NCI-H1048 (cell line): ENCODE data around the gene COX18.
A peak's percentile ranks its signal among the peaks of the same experiment; 100 is the strongest.

Experiments
- DNase-seq: peaks from one replicate; lab custom pipeline; 2025; lab: John Stamatoyannopoulos, UW

COX18 gene, protein sequence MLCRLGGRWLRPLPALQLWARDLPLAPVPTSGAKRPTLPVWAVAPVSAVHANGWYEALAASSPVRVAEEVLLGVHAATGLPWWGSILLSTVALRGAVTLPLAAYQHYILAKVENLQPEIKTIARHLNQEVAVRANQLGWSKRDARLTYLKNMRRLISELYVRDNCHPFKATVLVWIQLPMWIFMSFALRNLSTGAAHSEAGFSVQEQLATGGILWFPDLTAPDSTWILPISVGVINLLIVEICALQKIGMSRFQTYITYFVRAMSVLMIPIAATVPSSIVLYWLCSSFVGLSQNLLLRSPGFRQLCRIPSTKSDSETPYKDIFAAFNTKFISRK

DNA sequence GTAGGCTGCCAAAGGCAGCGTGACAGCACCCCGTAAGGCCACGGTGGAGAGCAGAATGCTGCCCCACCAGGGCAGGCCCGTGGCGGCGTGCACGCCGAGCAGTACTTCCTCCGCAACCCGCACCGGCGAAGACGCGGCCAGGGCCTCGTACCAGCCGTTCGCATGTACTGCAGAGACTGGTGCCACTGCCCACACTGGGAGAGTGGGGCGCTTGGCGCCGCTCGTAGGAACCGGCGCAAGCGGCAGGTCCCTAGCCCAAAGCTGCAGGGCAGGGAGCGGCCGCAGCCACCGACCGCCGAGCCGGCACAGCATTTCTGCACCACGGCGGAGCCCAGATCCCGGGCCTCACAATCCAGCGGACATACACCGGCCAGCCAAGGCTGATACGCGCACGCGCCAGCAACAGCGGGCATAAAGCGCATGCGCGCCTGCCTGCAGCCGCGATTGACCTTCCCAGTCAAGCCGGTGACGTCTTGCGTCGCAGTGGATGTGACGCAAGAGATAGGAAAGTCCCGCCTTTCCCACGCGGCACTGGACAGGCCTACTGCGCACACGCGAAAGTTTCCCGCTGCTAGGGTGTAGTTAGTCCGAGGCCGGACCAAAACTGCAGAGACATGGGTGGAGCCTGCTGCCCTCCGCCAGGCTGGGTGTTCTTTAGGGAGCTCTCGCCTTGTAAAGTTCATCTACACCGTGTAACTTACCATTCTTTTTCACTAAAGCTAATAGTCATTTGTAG, at the start of gene COX18:
Gene COX18 (minus strand): TSS at position 379 of the 736 bp plus-strand sequence. CDS start 67 bp downstream, at position 312.
- DNase-seq, result peak; percentile 94

- DNase-seq, result no peak
Observed at GRCh38 chr4:73109493-73109892, 40.0 kb upstream of the COX18 start.

DNA sequence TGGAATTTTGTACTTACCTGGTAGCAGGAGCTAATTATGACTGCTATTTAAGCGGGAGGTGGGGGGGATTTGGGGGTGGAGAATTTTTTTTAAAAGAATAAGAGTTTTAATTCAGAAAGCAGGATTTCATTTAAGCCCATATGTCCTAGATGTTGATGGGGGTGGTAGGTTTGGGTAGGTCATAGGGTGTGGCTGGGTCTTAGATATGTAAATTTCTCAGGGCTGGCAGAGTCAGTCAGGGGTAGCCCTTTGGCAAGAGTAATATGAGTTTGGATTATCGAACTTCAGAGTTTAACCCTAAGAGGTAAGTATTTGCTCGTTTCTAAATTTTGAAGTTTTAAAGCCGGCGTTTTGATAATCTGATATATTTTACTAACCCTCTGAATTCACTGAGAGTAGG, 35.2 kb upstream of the COX18 start:
- DNase-seq, result no peak

DNA sequence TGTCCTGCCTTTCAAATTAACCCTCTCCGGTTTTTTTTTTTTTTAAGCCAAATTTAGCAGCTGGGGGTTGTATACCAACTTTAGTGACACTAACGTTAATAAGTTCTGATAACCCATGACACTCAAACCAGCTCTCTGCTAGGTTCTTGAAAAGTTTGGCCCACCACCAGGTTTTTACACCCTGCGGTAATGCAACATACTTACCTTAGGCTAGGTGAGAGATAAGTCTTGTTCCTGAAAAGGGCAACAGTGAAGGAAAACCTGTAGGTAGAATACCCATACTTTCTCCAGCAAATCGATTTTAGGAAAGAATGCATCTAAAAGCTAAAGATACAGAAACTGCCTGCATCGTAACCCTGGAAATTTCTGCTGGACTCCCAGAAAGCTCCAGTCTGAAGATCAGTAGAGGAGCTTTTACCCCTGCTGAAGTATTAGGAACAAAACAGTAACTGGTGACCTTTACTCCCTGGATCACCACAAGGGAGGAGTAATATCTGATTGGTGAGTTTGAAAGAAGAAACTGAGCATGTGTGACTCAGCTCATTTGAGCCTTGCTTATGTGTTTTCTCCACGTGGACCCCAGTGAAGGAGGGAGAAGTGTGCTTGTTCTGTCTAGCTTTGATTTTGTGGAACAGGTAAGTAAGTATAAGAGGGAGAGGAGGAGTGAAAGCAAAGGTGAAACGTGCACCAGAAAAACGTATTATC, 34.4 kb upstream of the COX18 start:
- DNase-seq, result no peak

DNA sequence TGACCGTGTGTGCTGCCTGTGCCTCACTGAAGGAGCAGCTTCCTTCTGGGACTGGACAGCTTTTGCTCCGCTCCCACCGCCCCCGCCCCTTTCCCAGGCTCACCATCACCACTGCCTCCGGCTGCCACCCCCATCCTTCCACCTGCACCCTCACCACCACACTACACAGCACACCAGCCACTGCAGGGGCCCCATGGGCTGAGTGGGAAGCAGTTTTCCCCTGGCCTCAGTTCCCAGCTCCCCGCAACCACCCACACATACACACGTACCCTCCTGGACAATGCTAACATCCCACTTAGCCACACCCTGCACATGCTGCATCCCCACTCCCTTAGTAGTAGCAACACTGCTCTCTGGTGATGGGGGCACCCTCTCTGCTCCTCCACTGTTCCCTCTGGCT, 29.6 kb upstream of the COX18 start:
- DNase-seq, result no peak

GRCh38 chr4:73098713-73099112, 29.2 kb upstream of the COX18 start:
- no peak for DNase-seq

DNA sequence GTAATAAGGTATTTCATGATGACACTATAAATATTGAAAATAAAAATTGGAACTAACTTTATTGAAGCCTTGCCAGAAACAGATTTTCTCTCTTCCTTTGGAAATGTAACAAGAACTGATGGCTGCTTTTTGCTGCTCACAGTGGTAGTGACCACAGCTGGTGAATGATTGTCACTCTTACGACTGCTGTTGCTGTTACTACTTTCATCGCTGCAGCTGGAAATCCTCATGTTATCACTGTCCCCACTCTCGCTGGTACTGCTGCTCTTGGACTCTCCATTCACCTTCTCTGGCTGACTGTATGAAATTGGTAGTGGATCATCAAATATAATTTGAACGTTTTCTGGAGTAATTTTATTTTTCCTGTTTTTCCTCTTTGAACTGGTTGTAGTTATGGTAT, 28.5 kb upstream of the COX18 start:
- no peak for DNase-seq

GRCh38 chr4:73092868-73093267, 23.4 kb upstream of the COX18 start:
- DNase-seq, result no peak

GRCh38 chr4:73090738-73091137, 21.2 kb upstream of the COX18 start:
- DNase-seq, result no peak

DNA sequence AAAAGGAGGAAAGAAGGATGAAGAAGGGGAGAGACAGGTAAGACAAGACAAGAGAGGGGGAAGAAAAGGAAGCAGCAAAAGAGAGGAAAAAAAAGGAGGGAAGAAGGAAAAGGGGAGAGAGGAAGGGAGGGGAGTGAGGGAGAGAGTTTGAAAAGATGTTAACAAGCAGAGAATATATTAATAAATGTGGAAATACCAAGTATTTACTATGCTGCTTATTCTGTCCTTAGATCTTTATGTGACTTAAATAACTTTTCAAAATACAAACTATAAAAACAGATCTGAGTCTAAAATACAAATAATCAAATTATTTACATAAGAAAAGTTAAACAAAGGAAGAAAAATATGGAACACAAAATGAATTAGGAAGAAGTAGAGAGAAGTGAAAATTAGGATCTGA, 18.4 kb upstream of the COX18 start:
- no peak for DNase-seq

GRCh38 chr4:73086095-73086868, 16.8 kb upstream of the COX18 start:
- no peak for DNase-seq

DNA sequence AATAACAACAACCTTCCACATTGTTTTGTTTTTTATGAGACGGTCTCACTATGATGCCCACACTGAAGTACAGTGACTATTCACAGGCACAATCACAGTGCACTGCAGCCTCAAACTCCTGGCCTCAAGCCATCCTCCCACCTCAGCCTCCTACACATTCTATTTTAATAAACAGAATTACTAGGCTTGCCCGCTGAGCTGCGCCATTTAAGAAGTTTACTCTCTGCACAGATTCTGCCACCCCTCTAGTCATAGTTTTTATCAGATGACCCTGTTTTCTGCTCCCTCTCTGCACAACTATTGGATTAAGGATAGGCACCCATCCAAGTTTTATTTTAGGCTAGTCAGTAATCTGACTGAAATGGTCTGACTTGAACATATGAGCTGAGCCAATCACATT, 11.3 kb upstream of the COX18 start:
- DNase-seq, result no peak

DNA sequence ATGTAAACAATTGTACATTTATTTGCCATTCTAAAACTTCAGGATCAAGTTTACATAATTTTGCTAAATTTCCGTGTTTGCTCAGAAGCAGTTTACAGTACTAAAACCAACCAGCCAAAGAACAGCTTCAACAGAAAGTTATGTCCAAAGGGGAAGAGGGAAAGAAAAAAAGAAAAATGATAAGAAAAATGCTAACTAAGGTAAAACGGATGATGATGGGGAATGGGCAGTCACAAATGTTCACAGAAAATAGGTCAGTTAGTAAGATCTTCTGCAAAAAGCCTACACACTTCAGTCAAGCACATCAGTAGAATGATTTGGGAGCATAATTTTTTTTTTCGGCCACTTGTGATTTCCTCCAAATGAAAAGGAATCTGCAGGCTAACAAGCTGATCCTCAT, 6.3 kb upstream of the COX18 start:
- no peak for DNase-seq

- DNase-seq, result no peak
Observed at GRCh38 chr4:73070074-73070390, 516 bp upstream of the COX18 start.

DNA sequence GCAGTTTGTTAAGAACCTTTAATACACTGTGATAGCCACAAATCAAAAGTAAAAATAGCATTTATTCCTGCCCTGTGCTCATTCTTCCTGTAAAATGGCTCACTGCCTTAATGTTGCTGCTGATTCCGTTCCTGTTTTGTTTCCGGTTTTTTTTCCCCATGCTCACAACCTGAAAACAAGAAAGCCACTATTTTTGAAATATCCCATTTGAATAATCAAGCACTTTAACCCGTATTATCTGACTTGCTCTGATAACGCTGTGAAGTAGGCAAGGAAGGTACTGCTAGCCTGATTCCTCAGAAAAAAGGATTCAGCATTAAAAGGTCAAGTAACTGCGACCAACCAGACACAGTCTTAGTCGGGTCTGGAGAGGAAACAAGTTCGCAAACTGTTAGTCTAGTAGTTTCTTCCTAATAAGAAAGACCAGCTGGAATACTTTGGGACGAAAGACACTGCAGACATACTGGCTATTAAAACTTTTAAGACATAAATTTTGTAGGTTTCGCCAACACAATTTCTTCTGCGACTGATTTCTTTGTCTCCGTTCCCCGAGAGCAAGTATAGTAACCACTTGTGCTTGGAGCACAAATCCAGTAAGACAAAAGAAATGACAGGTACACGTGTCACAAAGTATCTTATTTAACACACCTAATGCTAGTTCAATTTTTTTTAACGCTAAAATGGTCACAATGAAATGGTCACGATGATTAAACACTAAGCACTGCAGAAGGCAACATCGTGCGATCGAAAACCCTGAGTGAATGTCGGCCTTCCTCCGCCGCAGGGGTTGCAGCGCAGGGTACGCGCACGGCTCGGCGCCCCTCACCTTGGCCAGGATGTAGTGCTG, 802 bp downstream of the COX18 start:
- DNase-seq, result no peak

DNA sequence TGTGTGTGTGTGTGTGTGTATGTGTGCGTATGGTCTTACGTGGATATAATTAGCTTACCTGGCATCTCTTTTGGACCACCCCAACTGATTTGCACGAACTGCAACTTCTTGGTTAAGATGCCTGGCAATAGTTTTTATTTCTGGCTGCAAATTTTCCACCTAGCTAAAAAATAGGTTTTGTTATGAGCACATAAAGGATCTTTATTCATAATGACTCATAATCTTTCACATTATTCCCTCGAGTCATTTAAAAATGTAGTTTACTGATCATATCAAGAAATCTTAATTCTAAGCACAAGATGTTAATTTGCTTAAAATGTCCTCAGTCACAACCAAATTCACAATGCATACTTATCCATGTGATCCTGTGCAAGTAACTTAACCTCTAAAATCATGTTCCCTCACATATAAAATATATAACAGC, 1.5 kb downstream of the COX18 start:
- no peak for DNase-seq

DNA sequence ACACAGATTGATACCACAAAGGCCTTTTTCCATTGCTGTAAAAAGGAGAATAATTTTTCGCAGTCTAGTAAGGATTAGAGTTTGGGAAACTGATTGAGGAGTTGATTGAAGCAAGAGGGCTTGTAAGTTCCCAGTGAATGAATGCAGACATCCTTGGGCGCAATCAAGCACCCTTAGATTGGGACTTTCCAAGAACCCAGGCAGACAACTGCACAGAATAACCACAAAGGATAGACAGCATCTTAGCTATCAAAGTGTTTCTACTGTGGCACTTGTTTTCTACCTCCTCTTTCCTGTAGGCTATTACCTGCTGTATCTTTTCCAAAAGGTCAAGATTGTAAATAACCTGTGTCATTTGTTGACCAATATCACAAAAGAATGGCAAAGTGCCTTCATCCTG, 2.6 kb downstream of the COX18 start:
- no peak for DNase-seq

DNA sequence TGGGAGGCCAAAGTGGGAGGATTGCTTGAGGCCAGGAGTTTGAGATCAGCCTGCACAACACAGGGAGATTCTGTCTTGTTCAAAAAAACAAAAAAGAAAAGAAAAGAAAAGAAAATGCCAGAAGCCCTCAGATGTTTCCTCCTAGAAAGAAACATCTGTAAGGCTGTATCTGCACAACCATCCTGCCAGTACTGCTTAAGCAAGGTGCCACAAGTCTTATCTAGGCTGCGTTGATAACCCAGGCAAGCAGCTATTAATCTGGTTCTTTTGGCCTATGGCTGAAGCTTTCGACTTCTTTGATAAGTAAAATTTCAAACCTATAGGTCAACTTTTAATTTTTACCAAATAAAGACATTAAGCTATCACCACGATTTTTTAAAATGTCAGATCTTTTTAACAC, 3.1 kb downstream of the COX18 start:
- DNase-seq, result no peak

DNA sequence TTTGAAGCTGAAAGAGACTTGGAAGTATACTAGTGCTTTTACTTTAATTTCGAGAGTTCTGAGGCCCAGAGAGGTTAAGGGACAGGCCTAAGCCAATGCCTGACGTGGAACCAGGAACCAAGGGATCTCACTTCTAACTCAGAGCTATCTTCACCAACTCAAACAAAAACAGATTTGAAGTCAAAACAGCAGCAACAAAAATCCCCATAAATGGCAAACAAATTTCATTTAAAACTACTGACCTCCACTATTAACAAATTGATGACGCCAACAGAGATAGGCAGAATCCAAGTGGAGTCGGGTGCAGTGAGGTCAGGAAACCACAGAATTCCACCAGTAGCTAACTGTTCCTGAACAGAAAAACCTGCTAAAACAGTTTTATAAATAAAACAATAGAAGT, 5.0 kb downstream of the COX18 start:
- no peak for DNase-seq

GRCh38 chr4:73055241-73055897, 14.1 kb downstream of the COX18 start:
- no peak for DNase-seq

DNA sequence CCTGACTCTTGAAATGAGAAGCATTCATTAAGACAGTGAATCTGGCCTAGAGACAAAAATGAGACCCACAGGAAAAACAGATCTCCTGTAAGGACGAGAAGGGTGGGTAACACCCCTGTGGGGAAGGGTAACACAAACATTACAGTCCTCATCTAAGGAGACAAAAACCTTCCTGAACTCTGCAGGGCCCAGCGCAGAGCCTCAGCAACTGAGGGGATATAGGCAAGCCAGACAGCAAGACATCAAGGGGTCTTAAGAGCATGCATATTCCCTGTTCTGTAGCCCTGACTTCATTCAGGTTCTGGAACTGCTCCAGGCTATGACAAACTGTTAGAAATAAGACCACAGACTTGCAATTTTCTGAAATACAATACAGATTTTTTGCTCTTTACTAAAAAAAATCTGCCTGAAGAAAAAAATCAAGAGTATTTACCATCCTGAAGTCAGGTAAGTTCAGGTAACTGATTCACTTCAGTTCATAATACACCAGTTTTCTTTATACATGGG, 15.5 kb downstream of the COX18 start:
- no peak for DNase-seq
